Activated T-helper 1 cell treated with anti-CD3 and anti-CD28 coated beads, Interleukin-2, amount 50 U/mL, for 16 hours (primary cell): ENCODE measurements around the gene RPP25L.
A peak's percentile ranks its signal among the peaks of the same experiment; 100 is the strongest.
"Not testable (repeated sequence)": the region's sequence is repeated elsewhere in the genome, so short reads cannot be mapped to it uniquely, and the experiment has no call there.

Source experiments
- DNase-seq, 2 donors: peaks; one replicate each; pipeline ENCODE4 v3.0.0-alpha.2; 2020; ENCODE audit warnings: low read depth in 1 of 2, low spot score in 1 of 2

Gene RPP25L

GRCh38 chr9:34611811-34612787, at the start of gene RPP25L:
TSS of gene RPP25L (minus strand) at chr9:34612097. CDS start at chr9:34611296, 801 bp downstream.
- peak; percentile 60 to 74 for DNase-seq

GRCh38 chr9:34659592-34660253, 47.8 kb upstream of the RPP25L start:
- no peak for DNase-seq

- DNase-seq: no peak
Observed at GRCh38 chr9:34658461-34658860, 46.6 kb upstream of the RPP25L start.

DNA sequence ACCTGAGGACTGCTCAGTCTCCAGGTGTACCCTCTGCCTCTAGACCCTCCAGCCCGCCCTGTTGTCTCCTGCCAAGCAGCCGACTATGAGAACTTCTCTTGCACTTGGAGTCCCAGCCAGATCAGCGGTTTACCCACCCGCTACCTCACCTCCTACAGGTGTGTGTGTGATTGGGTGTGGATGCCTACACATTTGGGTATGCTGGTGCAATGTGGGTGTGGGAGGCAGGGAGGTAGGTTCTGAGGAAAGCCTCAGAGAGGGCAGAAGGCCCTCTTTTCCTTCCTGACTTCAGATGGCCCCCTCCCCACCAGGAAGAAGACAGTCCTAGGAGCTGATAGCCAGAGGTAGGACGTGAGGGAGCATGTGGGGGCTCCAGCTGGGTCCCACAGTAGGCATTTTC, 45.1 kb upstream of the RPP25L start:
- no peak for DNase-seq

DNA sequence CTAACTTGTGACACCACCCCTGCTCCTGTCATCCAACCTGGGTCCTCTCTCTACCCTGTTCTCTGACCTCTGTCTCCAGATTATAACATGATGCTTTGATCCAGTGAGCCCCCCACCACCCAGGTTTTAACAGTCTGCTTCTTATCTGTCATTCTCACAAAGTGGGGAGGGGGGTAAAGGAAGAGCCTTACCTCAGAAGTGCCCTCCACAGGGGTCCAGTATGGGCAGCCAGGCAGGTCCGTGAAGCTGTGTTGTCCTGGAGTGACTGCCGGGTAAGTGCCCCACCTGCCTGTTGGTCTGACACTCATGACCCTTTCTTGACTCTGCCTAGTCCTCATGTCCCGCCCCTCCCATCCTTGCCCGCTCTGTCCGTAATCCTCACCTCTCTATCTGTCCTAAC, 43.5 kb upstream of the RPP25L start:
- no peak for DNase-seq

DNA sequence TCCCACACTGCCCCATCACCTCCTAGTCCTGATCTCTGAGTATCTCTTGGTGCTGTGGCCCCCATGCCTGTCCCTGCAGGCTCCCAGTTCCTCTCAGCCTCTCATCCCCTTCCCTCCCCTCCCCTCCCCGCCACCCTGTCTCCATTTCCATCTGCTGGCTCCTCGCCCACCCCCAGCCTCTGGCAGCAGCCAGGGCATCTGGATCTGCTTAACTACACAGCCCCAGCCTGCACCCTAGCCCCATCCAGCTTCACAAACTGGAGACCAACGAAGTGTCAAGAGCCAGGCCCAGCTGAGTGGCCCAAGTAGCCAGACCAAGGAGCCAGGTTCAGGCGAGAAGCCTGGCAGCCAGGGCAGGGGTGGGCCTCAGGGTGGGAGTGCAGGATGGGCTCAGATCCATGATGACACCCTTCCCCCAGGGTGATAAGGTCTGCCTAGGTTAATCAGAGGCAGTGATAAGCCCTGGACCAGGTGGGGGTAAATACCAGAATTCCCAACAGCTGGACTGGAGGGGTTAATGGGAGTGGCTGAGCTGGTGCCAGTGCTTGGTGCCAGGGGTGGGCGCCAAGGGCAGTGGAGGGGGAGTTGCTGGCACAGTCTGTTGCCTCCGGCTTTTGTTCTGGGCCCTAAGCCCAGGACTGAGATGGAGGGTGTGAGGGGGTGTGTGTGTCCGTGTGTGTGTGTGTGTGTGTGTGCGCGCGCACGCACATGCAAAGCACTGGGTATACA, 42.6 kb upstream of the RPP25L start:
- no peak for DNase-seq

DNA sequence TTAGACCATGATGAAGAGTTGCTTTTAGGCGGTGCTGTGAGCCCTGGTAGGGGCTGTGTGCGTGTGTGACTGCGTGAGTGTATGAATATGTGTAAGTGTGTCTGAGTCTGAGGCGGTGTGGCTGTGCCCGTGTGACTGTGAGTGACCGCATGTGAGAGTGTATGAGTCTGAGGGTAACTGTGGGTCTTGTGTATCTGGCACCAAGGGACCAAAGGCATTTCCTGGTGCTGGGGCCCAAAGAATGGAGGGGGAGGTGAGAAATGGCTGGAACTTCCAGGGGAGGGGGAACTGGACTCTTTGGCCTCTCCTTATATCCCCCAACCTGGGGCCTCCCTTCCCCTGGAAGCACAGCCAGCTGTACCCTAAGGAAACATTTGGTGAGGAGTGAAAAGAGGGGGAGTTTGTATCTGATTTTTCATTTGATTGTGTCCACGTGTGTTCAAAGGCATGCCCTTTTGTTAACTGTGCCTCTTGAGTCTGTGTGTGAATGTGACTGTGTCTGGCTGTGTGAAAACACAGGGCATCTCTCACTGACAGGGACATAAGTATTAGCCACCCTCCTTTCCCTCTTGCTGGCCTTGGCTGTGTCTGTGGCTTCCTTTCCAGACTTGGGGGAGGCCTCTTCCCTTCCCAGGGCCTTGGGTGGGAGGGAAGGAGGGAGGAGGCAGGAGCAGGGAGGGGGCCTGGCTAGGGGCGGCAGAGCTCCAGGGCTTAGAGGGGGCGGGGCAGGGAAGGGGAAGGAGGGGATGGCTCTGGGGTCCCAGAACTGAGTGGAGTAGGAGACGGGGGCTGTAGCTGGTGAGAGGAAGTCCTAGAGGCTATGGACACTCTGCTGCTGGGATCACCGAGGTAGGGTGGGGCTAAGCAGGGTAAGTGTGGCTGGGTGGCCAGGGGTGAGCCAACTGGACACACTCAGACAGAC, 41.5 kb upstream of the RPP25L start:
- DNase-seq: no peak

GRCh38 chr9:34652602-34653000, 40.7 kb upstream of the RPP25L start:
- DNase-seq: no peak

DNA sequence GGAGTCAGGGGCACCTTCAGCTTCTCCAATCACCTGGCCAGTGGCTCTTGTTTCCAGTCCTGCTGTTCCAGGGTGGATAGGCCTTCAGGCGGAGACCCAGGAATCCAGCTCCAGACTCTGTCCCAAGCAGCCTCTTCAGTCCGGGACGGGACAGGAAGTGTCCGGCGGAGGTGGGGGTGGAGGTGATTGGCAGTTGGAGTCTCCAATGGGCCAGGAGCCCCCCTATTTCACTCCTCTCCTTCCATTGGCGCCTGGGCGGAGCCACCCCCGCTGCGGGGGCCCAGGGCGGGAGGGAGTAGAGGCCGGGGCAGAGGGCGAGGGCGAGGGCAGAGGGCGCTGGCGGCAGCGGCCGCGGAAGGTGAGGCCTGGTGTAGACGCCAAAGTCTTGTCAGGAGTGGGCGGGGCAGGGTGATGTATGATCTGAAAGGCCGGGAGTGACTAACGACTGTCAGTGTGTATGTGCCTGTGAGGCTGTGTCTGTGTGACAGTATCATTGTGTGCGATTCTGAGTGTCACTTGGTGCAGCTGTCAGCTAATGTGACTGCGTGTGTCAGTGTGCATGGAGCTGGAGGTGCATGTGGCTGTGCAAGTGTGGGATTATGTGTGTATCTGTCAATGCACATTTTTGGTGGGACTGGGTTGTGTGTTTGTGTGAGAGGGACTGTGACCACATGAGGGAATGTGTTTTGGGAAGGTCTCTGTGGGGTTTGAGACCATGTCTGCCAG, 40.1 kb upstream of the RPP25L start, which contains the start of gene IL11RA:
IL11RA (plus strand) TSS at position 310 of the 726 bp plus-strand sequence. CDS start 3,033 bp downstream, outside the sequence.
- DNase-seq: no peak

DNA sequence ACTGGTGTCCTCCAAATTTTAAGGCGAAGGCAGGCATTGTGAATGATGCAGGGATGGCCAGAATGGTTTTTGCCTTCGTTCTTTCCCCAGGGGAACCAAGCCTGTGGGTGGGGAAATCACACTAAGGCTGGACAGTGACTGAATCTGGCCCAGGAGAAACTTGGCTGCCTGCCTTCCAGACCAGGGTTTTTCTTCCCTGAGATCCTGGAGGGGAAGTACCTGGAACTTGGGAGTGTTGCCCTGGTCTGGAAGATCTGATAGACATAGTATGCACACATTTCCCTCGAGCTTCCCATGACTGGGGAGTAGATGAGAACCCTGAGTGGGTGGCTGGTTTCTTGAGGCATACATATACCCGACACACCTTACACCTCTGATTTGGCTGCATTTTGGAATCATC, 39.4 kb upstream of the RPP25L start:
- no peak for DNase-seq

- DNase-seq: no peak
Observed at GRCh38 chr9:34650816-34651215, 38.9 kb upstream of the RPP25L start.

GRCh38 chr9:34648673-34649072, 36.8 kb upstream of the RPP25L start:
- DNase-seq: no peak

- no peak for DNase-seq
Observed at GRCh38 chr9:34647651-34648050, 35.8 kb upstream of the RPP25L start.

DNA sequence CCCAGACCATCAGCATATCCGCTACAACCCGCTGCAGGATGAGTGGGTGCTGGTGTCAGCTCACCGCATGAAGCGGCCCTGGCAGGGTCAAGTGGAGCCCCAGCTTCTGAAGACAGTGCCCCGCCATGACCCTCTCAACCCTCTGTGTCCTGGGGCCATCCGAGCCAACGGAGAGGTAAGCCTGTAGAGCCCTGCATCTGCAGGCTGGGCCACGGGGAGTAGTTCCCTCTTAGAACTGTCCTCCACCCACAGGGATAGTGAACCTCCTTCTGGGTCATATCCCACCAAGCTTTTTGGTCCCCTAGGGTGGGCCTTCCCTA, 35.1 kb upstream of the RPP25L start:
- no peak for DNase-seq

DNA sequence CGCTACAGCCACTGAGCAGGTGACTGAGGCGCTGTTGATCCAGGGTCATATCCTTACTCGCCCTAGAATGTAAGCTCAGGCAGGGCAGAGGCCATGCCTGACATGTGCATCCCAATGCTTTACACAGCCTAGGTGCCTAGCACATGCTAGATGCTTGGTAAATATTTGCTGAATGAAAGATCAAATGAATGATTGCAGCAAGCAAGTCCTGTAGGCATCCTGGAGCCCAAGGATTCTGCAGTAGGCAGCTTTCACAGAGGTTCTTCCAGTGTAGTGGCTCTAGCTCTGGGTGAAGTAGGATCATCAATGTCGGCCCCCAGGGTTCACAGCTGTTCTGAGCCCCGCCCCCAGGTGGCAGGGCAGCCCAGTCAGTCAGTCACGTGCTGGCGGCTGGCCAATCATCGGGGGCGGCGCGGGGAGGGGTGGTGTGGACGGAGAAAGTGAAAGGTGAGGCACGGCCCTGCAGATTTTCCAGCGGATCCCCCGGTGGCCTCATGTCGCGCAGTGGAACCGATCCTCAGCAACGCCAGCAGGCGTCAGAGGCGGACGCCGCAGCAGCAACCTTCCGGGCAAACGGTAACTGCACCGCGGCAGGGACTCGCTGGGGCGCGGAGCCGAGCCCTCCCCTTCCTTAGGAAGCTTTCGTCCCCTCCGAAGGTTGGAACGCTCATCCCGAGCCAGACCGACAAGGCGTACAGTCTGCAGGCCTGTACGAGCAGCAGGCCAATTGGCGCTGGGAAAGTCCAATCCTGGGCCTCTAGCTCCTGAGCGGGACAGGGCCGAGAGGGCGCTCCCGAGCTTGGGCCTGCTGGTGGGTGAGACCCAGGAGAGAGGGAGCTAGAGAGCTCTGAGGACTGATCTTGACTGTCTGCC, 34.5 kb upstream of the RPP25L start, which contains the start of gene GALT:
GALT (plus strand) TSS at position 465 of the 873 bp plus-strand sequence; CDS start at position 495, 30 bp downstream.
- peak; percentile 91 to 97 for DNase-seq

GRCh38 chr9:34644766-34645314, 32.9 kb upstream of the RPP25L start:
- no peak for DNase-seq

DNA sequence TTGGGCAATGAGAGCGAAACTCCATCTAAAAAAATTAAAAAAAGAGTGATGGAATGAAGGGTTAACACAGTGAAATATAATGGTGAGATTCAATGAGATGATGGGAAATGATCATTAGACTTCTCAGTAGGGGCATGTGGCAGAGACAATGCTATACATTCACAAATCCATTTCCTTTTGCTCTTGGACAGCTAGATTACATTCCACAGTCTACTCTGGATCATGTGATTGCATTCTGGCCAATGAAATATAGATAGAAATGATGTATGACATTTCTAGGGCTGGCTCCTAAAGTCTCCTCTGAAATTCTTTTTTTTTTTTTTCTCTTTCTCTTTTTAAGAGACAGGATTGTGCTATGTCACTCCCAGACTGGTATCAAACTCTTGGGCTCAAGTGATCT, 30.8 kb upstream of the RPP25L start:
- DNase-seq: no peak

DNA sequence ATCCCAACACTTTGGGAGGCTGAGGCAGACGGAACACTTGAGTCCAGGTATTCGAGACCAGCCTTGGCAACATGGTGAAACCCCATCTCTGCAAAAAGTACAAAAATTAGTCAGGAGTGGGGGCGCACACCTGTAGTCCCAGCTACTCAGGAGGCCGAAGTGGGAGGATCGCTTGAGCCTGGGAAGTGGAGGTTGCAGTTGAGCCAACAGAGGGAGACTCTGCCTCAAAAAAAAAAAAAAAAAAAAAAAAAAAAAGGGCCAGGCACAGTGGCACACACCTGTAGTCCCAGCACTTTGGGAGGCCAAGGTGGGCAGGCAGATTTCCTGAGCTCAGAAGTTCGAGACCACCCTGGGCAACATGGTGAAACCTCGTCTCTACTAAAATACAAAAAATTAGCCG, 27.4 kb upstream of the RPP25L start:
- DNase-seq: not testable (repeated sequence)

GRCh38 chr9:34638138-34638445, 26.2 kb upstream of the RPP25L start:
- DNase-seq: no peak
